A375 (cell line): ENCODE results near the gene DIDO1. TPM values are rescaled to one million over a fixed set of nuclear protein-coding genes. Genes with fewer than 3 reads are reported as not detected.

Source experiments
- small RNA-seq: library from RNA; depleted of rRNA; stranded (forward); fragments of <200 nt; gene quantifications from one replicate; pipeline ENCODE3, GENCODE V24; 2014
- total RNA-seq: library from RNA; depleted of rRNA; stranded (reverse); fragments of >200 nt; shearing (Covaris generic); gene quantifications from 2 replicates; pipeline ENCODE4 v1.2.3, GENCODE V29; 2014; rRNA removed

Gene DIDO1
- total RNA-seq, result 58.9 and 60.5 TPM in 2 replicates

GRCh38 chr20:62926229-62927127, at the start of gene DIDO1:
Gene DIDO1, minus strand, starts transcription at chr20:62926505.

DNA sequence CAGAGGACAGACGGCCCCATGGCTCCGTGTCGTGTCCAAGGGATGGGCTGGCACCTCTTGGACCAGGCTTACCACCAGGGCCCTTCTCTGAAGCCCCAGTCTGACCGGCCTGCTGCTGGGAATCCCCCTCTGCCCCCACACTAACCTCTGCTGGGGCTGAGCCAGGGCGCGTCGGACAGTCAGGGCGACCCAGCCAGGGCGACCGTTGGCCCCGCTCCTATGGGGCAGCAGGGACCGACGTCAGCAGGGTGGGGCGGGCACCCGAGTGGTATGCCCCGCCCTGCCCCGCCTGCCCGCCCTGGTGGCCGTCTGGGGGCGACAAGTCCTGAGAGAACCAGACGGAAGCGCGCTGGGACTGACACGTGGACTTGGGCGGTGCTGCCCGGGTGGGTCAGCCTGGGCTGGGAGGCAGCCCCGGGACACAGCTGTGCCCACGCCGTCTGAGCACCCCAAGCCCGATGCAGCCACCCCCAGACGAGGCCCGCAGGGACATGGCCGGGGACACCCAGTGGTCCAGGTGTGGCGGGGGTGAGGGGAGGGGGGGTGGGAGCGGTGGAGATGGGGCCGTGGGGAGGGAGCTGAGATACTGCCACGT, 26.2 kb upstream of the DIDO1 start, which contains the start of gene SLC17A9:
Gene SLC17A9, plus strand, starts transcription at position 337 of the 595 bp plus-strand sequence. Its CDS starts 122 bp downstream, at position 459.

DNA sequence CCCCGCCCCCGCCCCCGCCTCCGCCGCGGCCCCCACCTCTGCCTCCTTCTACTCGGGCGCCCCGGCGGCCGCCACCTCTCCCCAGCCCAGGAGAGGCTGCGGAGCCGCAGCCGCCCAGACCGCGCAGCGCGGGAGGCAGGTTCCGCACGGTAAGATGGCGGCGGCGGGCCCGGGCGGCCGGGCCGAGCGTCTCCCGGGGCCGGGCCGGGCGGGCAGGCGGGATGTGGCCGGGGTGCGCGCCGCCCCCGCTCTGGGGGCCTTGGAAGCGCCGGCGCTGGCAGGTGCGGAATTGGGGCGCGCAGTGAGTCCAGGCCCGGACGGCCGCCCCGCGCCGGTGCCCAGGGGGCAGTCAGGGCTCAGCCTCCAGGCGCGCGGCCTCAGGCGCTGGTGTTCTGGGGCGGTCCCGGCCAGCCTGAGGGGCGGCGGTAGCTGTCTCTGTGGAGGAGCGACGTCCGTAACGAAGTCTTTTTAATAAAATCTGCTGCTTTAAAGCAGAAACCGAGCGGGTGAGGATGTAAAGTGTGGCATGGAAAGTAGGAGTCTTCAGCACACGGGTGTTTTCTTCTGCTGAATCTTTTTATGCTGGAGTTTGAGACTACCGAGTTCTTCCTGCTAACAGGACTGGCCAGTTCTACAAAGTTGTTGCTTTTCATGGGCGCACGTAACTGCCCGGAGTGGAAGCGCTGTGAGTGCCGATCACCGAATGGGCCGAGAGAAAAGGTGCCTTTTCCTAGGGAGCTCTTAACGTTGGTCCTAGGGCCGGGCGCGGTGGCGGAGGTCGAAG, 12.0 kb upstream of the DIDO1 start, which contains the start of gene GID8:
Gene GID8, plus strand, starts transcription at position 43 of the 784 bp plus-strand sequence. CDS start 3,356 bp downstream, outside the sequence.

DNA sequence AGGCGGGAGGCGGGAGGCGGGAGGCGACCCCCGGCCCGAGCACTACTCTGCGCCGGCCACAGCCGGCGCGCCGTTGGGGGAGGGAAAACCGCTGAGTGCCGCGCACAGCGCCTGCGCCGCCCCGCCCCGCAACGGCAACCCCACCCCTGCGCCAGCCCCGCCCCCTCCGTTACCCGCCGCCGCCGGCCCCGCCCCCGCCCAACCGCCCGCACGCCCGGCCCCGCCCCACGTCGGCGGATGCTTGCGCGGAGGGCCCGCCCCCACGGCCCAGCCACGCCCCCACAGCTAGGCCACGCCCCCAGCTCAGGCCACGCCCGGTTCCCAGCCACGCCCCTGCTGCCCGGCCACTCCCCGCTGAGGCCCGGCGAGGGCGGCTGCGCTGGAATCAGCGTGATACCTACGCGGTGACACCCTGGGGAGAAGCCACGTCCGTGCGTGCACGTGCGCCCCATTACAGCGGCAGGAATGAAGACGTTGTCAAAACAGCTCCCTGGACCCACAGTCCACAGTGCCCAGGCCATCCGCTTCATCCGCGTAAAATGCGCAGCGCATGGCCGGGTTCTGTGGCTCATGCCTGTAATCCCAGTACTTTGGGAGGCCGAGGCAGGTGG, 64.5 kb downstream of the DIDO1 start, which contains the start of gene TCFL5:
Gene TCFL5, minus strand, starts transcription at position 97 of the 611 bp plus-strand sequence. CDS start 152 bp downstream, outside the sequence.

Small RNAs within 50 kb of the gene (small RNA-seq; reads per million reads assigned to genes)
- gene DPH3P1, result not detected

Other genes starting within 250 kb of the DIDO1 start
- gene NTSR1, start 217.7 kb downstream of the DIDO1 start, total RNA-seq, result 3.6 and 4.1 TPM in 2 replicates
- gene MRGBP, start 130.0 kb downstream of the DIDO1 start, total RNA-seq, result 48.5 and 51.4 TPM in 2 replicates
- 130 and 136 TPM in 2 replicates for gene OGFR, start 121.7 kb downstream of the DIDO1 start, total RNA-seq
- 835 and 843 TPM in 2 replicates for gene COL9A3, start 109.5 kb downstream of the DIDO1 start, total RNA-seq
- 19.8 and 23.0 TPM in 2 replicates for gene TCFL5, start 64.7 kb downstream of the DIDO1 start, total RNA-seq
- gene GID8, start 11.6 kb upstream of the DIDO1 start, total RNA-seq, result 40.2 and 44.2 TPM in 2 replicates
- gene SLC17A9, start 26.2 kb upstream of the DIDO1 start, total RNA-seq, result 19.3 and 19.8 TPM in 2 replicates
- not detected in 2 replicates for gene BHLHE23, start 80.5 kb upstream of the DIDO1 start, total RNA-seq